Measurements from ENCODE around the gene VPREB1. TPM values are rescaled to one million over a fixed set of nuclear protein-coding genes. Genes with fewer than 3 reads are reported as not detected.

VPREB1 gene
- not detected for total RNA-seq

GRCh38 chr22:22244316-22245250 is at the start of gene VPREB1:
Gene VPREB1, plus strand, starts transcription at chr22:22244786. Its CDS starts 28 bp downstream, at chr22:22244814.

